Esophagus muscularis mucosa (tissue), 4 donors: ENCODE measurements around the gene TMEM86B. TPM values are rescaled to one million over a fixed set of nuclear protein-coding genes. Genes with fewer than 3 reads are reported as not detected.
A peak's percentile ranks its signal among the peaks of the same experiment; 100 is the strongest.

Experiments
- DNase-seq: peaks from one replicate; pipeline ENCODE4 v3.0.0-alpha.2; 2017; ENCODE audit errors: extremely low spot score
- H3K27ac ChIP-seq, 4 donors: fragments of 200-600 bp; sonication (generic); replicated peaks in 1 of 4; 1 replicate in 3 of 4; 2 replicates in 1 of 4; pipeline ENCODE4 v1.5.1; 2016 to 2019; ENCODE audit warnings: mild to moderate bottlenecking in 1 of 4
- H3K27me3 ChIP-seq, 4 donors: fragments of 200-600 bp; sonication (generic); one replicate each; pipeline versions ENCODE4 v1.5.1 to v1.6.0; 2016 to 2019
- H3K36me3 ChIP-seq, 4 donors: fragments of 200-600 bp; sonication (generic); one replicate each; pipeline ENCODE4 v1.5.1; 2016 to 2019
- H3K4me1 ChIP-seq, 4 donors: fragments of 200-600 bp; sonication (generic); one replicate each; pipeline ENCODE4 v1.5.1; 2016 to 2019
- H3K4me3 ChIP-seq, 4 donors: fragments of 200-600 bp; sonication (generic); 1 replicate in 2 of 4; 2 replicates in 2 of 4; pipeline ENCODE4 v1.5.1; 2016 to 2019; ENCODE audit warnings: mild to moderate bottlenecking in 4 of 4, moderate library complexity in 1 of 4
- H3K9me3 ChIP-seq, 4 donors: fragments of 200-600 bp; sonication (generic); 1 replicate in 3 of 4; 2 replicates in 1 of 4; pipeline ENCODE4 v1.5.1; 2016 to 2019
- EP300 ChIP-seq: sonication (generic); formaldehyde crosslinking; IDR thresholded peaks from one replicate; pipeline ENCODE4 v1.6.1; 2017; ENCODE audit warnings: antibody characterized with exemption
- POLR2A ChIP-seq: fragments of 450-650 bp; IDR thresholded peaks from one replicate; pipeline ENCODE4 v1.6.1; 2017; ENCODE audit warnings: antibody characterized with exemption, moderate library complexity, mild to moderate bottlenecking, low read depth
- POLR2AphosphoS5 ChIP-seq, 2 donors: sonication (generic); formaldehyde crosslinking; IDR thresholded peaks; one replicate each; pipeline ENCODE4 v1.6.1; 2017; ENCODE audit warnings: antibody characterized with exemption in 2 of 2
- WGBS: methylation state at CpG from one replicate; pipeline ENCODE4 v1.1.5; 2018; 5-methylcytosine and 5-hydroxymethylcytosine counted together
- intact Hi-C: fragments of 100-400 bp; cut with DNase I; formaldehyde crosslinking; loops from one replicate; pipeline ENCODE4 v1.15.1; 2023
- total RNA-seq, 4 donors: library from RNA; depleted of rRNA; stranded (reverse); fragments of >200 nt; gene quantifications; one replicate each; pipeline versions ENCODE4 v1.1.0 to v1.2.1, GENCODE V29; 2016
- TF ChIP-seq, protein P1 (sequence below), 3 experiments: fragments of 200-600 bp in 2 of 3; fragments of 450-650 bp in 1 of 3; sonication (generic) in 2 of 3; IDR thresholded peaks; one replicate each; pipeline ENCODE4 v1.5.1; 2017 to 2019; ENCODE audit warnings: antibody characterized with exemption in 3 of 3, mild to moderate bottlenecking in 2 of 3, moderate library complexity in 1 of 3

The TMEM86B gene
- total RNA-seq, 4 donors from 2014 or later = 1.7 to 2.8 (median 2.4) TPM

DNA sequence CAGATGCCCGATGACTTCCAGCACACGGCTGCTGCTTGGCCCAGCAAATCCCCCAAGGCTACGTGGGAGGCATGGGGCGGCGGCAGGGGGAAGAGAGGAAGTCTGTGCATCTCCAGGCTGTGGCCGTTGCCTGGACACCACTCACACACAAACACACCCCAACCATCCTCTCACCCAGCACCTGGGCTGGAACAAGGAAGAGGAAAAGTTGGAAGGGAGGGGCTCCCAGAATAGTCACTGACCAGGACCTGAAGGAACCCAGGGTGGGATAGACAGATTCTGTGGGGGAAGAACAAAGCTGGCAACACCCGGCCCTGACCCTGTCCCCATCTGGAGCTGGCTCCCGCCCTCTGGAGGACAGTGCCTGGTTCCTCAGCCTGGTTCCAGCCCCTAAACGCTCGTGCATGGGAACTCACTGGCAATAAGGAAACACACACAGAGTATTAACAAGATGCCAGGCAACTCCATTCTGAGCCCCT is 19.1 kb upstream of the TMEM86B start:
- Histone ChIP-seq H3K36me3 (peaks cover 26 to 55% (median 49%) of the 10 kb centered on the region in 4 donors), H3K4me1 (peaks cover 42 to 60% (median 51%) of the 10 kb centered on the region in 4 donors), H3K4me3 (no peak overlapping the region), H3K27ac (peak overlapping the region in 1 of 4 donors; percentile 3), H3K27me3 (no peaks in the 10 kb centered on the region), H3K9me3 (no peaks in the 10 kb centered on the region)
- 13% methylated on average over 8 of the region's 10 CpGs for WGBS
- intact Hi-C loops = no loop called here
- TF ChIP-seq POLR2AphosphoS5 (IDR thresholded peaks at IDR 0.05) (no peak), POLR2A (no peak), EP300 (no peak)
- TF ChIP-seq, protein P1, sequence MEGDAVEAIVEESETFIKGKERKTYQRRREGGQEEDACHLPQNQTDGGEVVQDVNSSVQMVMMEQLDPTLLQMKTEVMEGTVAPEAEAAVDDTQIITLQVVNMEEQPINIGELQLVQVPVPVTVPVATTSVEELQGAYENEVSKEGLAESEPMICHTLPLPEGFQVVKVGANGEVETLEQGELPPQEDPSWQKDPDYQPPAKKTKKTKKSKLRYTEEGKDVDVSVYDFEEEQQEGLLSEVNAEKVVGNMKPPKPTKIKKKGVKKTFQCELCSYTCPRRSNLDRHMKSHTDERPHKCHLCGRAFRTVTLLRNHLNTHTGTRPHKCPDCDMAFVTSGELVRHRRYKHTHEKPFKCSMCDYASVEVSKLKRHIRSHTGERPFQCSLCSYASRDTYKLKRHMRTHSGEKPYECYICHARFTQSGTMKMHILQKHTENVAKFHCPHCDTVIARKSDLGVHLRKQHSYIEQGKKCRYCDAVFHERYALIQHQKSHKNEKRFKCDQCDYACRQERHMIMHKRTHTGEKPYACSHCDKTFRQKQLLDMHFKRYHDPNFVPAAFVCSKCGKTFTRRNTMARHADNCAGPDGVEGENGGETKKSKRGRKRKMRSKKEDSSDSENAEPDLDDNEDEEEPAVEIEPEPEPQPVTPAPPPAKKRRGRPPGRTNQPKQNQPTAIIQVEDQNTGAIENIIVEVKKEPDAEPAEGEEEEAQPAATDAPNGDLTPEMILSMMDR (IDR thresholded peaks at IDR 0.05) = no peak
- no peak for DNase-seq

DNA sequence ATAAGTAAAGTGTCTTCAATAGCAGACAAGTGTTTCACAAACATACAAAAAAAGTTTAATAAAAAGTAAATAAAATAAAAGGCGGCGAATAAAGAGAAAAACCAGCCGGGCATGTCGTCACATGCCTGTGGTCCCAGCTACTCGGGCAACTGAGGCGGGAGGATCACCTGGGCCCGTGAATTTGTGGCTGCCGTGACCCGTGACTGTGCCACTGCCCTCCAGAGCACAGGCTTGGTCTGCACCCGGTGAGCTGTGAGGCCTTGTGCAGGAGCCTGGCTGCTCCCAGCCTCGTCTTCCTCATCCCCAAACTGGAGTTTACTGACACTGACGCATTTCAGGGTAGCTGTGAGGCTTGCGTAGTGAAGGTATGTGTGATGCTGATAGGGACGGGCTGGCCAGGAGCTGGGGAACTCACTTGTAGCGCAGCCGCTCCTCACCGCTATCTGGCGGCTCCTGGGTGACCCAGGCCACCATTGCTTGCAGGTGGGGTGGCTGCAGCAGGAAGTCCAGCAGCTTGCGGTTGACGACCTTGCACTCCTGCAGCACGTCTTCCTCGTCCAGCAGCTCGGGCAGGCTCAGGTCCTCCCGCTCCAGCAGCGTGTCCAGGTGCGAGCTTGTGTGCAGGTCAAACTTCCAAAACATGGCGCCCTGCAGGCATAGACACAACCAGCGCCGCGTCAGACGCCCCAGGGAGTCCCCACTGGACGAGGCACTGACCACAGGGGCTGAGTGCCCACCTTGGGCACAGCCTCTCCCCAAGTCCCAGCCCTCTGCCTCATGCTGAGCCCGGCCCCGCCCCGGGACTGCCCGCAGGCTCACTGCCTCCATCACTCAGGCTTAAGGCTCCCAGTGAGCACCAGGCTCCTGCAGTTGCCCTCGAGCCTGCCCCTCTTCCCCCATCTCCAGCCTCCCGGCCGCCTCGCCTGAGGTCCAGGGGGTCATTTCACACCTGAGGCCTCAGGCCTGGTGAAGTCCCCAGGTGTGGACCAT is 18.2 kb upstream of the TMEM86B start:
- intact Hi-C loops = no loop called here
- Histone ChIP-seq H3K27me3 (no peaks in the 10 kb centered on the region), H3K4me3 (no peak overlapping the region), H3K9me3 (no peaks in the 10 kb centered on the region), H3K36me3 (peaks cover 35 to 65% (median 58%) of the 10 kb centered on the region in 4 donors), H3K4me1 (peaks cover 34 to 51% (median 43%) of the 10 kb centered on the region in 4 donors), H3K27ac (no peak overlapping the region)
- WGBS = 88% methylated on average over 23 of the region's 40 CpGs
- no peak for DNase-seq
- TF ChIP-seq, protein P1 (IDR thresholded peaks at IDR 0.05) = no peak
- TF ChIP-seq POLR2A = no peak
- TF ChIP-seq EP300 = no peak
- TF ChIP-seq POLR2AphosphoS5 (IDR thresholded peaks at IDR 0.05) = no peak

DNA sequence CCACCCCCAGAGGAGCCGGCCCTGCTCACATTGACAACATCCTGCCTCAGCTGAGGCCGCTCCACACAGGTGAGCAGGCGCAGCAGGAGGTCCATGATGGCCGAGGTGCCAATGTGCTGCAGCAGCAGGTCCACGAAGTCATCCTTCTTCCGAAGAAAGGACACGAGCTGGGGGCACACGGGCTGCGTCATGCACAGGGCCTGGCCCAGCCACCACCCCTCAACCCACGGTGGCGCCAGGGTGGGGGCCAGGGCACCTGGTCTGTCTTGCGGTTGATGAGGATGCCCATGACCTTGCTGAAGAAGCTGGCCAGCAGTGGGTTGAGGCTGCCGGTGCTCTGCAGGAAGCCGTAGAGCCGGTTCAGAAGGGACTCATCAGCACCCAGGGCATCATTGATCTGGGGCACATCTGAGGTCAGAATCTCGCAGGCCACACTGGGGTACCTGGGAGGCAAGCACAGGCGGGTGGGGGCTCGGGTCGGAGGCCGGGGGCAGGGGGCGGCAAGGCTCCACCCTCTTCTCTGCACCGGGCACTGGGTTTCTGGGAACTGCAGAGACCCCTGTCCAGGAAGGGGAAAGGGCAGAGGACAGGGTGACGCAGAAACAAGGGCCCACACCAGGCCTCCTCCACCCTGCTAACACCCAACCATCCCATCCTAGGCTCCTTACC is 16.8 kb upstream of the TMEM86B start:
- Histone ChIP-seq H3K27ac (no peak overlapping the region), H3K36me3 (peaks cover 47 to 78% (median 71%) of the 10 kb centered on the region in 4 donors), H3K4me1 (peaks cover 23 to 37% (median 34%) of the 10 kb centered on the region in 4 donors), H3K9me3 (no peaks in the 10 kb centered on the region), H3K4me3 (no peak overlapping the region), H3K27me3 (no peaks in the 10 kb centered on the region)
- intact Hi-C loops = no loop called here
- no peak for DNase-seq
- WGBS = 94% methylated on average over 10 of the region's 23 CpGs
- TF ChIP-seq POLR2A = no peak
- no peak for TF ChIP-seq EP300
- TF ChIP-seq, protein P1 (IDR thresholded peaks at IDR 0.05) = no peak
- no peak for TF ChIP-seq POLR2AphosphoS5 (IDR thresholded peaks at IDR 0.05)

DNA sequence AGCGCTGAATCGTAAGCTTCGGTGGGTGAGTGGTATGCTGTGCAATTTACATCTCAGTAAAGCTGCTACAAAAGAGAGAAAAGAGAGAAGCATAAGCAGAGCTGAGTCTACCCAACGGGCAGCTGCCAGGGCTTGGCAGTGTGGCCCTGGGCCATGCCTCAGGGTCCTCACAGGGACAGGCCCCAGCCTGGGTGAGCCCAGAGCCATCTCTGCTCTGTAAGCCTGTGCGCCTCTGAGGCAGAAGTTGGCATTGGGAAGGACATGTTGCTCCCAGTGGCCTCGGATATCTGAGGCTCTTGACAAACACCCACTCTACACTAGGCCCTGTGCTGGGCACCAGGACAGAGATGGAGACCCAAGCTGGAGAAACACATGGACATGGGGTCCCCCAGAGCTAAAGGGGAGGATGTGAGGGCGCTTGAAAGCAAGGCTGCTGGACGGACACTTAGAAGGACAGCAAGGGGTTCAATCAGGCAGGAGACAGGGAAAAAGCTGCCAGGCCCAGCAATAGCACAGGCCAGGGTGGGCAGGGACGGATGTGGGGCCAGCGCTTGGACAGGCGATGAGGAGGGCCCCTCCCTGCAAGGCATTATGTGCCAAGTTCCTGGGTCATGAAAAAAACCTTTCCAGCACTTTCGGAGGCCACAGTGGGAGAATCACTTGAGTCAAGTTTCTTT is 15.6 kb upstream of the TMEM86B start:
- peaks cover 59 to 82% (median 80%) of the 10 kb centered on the region in 4 donors for H3K36me3 ChIP-seq

More for the DNA sequence above, 15.6 kb upstream of the TMEM86B start:
- 86% methylated on average over 12 of the region's 12 CpGs for WGBS
- Histone ChIP-seq H3K27ac (no peak overlapping the region), H3K4me3 (no peak overlapping the region), H3K9me3 (no peaks in the 10 kb centered on the region), H3K27me3 (no peaks in the 10 kb centered on the region), H3K4me1 (peaks cover 22 to 26% (median 24%) of the 10 kb centered on the region in 4 donors)
- no peak for DNase-seq
- intact Hi-C loops = no loop called here
- TF ChIP-seq POLR2AphosphoS5 (IDR thresholded peaks at IDR 0.05) = no peak
- TF ChIP-seq, protein P1 (IDR thresholded peaks at IDR 0.05) = no peak
